Panc1 (cell line): ENCODE data around the gene KRT6C.

Experiments used
- CTCF ChIP-seq: fragments of 450-650 bp; IDR thresholded peaks from 2 replicates; pipeline ENCODE4 v1.5.1; 2017; ENCODE audit warnings: mild to moderate bottlenecking
- POLR2AphosphoS5 ChIP-seq: IDR thresholded peaks from 2 replicates; pipeline ENCODE4 v1.6.1; 2012; ENCODE audit warnings: mild to moderate bottlenecking, low read depth, low read length, moderate library complexity
- REST ChIP-seq, 2 experiments: IDR thresholded peaks; 2 replicates each; pipeline ENCODE4 v1.6.1; 2011 to 2012; ENCODE audit warnings: low read depth in 2 of 2, control low read depth in 1 of 2, low read length in 1 of 2, mild to moderate bottlenecking in 1 of 2, moderate library complexity in 1 of 2; ENCODE audit not compliant: insufficient read depth in 1 of 2
- SIN3A ChIP-seq: IDR thresholded peaks from 2 replicates; pipeline ENCODE4 v1.6.1; 2012; ENCODE audit warnings: low read depth, mild to moderate bottlenecking, low read length, moderate library complexity, borderline replicate concordance; ENCODE audit not compliant: insufficient read depth

DNA sequence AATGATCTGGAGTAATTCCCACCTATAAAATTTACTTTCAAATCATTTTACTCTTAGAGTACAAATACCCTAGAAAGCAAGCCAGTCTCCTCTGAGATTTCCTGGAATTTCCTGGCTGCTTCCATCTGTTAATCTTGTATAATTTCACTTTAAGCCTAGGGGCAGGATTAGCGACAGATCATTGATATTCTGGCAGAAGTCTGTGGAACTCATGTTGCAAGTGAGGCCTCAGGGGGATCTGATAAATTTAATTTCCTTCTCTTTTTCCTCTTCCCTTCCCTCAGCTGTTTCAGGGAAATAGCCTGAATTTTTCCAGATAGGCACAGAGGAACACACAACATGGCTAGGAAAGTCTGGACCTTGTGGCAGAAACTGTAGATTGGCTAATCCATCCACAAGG, 25.3 kb upstream of the KRT6C start:
- TF ChIP-seq REST (IDR thresholded peaks at IDR 0.05; ENCODE audit: insufficient read depth in 1 of 2, low read depth in 2 of 2, low read length in 1 of 2) (no peak), CTCF (no peak), SIN3A (no peak), POLR2AphosphoS5 (no peak)
